Panc1 (cell line): Measurements from ENCODE around the gene ZC3H7A. TPM values are rescaled to one million over a fixed set of nuclear protein-coding genes. Genes with fewer than 3 reads are reported as not detected.

Experiments
- ATAC-seq: fragments of 200-7000 bp; cut with Tn5 transposase; 2 replicates; pipeline ENCODE4 v1.9.1; 2020; ENCODE audit warnings: mild to moderate bottlenecking, moderate library complexity
- BruUV-seq: library from RNA; stranded (reverse); fragments of 400-500 nt; replicated peaks from 2 replicates; lab custom pipeline; 2021; lab: Mats Ljungman, UMichigan
- CTCF ChIA-PET: fragments of 300-600 bp; sonication (Branson Sonifier 250); formaldehyde crosslinking; loops from one replicate; lab custom pipeline; 2022; ENCODE audit warnings: antibody characterized with exemption; lab: Charles Lee
- POLR2A ChIA-PET: fragments of 300-600 bp; sonication (Branson Sonifier 250); formaldehyde crosslinking; loops from one replicate; lab custom pipeline; 2022; ENCODE audit warnings: antibody characterized with exemption; lab: Charles Lee
- DNase-seq: peaks from one replicate; pipeline ENCODE4 v3.0.0-alpha.2; 2010; ENCODE audit warnings: low read depth, low spot score
- H3K27ac ChIP-seq: 2 replicates; pipeline ENCODE4 v1.5.1; 2011; ENCODE audit warnings: mild to moderate bottlenecking, low read length, inconsistent platforms
- H3K27me3 ChIP-seq: fragments of 200-500 bp; sonication (Bioruptor generic); 2 replicates; pipeline ENCODE4 v1.6.0; 2014; ENCODE audit warnings: low read length, inconsistent platforms; ENCODE audit not compliant: control insufficient read depth, insufficient read depth
- H3K36me3 ChIP-seq: fragments of 200-500 bp; sonication (Bioruptor generic); 2 replicates; pipeline ENCODE4 v1.5.1; 2014; ENCODE audit warnings: inconsistent platforms, mild to moderate bottlenecking, low read length, moderate library complexity; ENCODE audit not compliant: control insufficient read depth, insufficient read depth
- H3K4me1 ChIP-seq: 2 replicates; pipeline ENCODE4 v1.5.1; 2011; ENCODE audit warnings: inconsistent platforms, mild to moderate bottlenecking, low read length, moderate library complexity; ENCODE audit not compliant: control insufficient read depth, insufficient read depth
- H3K4me3 ChIP-seq, 2 experiments: 2 replicates each; pipeline ENCODE4 v1.5.1; 2011 to 2012; ENCODE audit warnings: low read depth in 2 of 2, low read length in 2 of 2, mild to moderate bottlenecking in 2 of 2, inconsistent platforms in 1 of 2, moderate library complexity in 1 of 2
- H3K9me3 ChIP-seq: fragments of 200-500 bp; sonication (Bioruptor generic); 2 replicates; pipeline ENCODE4 v1.5.1; 2014; ENCODE audit warnings: low read depth, mild to moderate bottlenecking, inconsistent platforms, low read length, moderate library complexity; ENCODE audit not compliant: control insufficient read depth, insufficient read depth
- POLR2AphosphoS5 ChIP-seq: IDR thresholded peaks from 2 replicates; pipeline ENCODE4 v1.6.1; 2012; ENCODE audit warnings: mild to moderate bottlenecking, low read depth, low read length, moderate library complexity
- SIN3A ChIP-seq: IDR thresholded peaks from 2 replicates; pipeline ENCODE4 v1.6.1; 2012; ENCODE audit warnings: low read depth, mild to moderate bottlenecking, low read length, moderate library complexity, borderline replicate concordance; ENCODE audit not compliant: insufficient read depth
- TCF7L2 ChIP-seq: IDR thresholded peaks from 2 replicates; pipeline ENCODE4 v1.6.1; 2011; ENCODE audit warnings: mild to moderate bottlenecking, low read depth, low read length, inconsistent platforms
- in situ Hi-C: cut with HindIII; loops from 2 replicates; pipeline ENCODE4 v1.10.0; 2016; ENCODE audit warnings: low sequenced_read_pairs, low pct_unique_long_range_greater_than_20kb
- intact Hi-C: fragments of 100-400 bp; cut with micrococcal nuclease; formaldehyde crosslinking; loops from one replicate; pipeline ENCODE4 v1.10.0; 2022; ENCODE audit not compliant: unreplicated experiment
- total RNA-seq: library from RNA; stranded (reverse); gene quantifications from one replicate; pipeline ENCODE4 v1.2.1, GENCODE V29; 2021; ENCODE audit not compliant: unreplicated experiment
- TF ChIP-seq, protein P1 (sequence below), 2 experiments: IDR thresholded peaks; 2 replicates each; pipeline ENCODE4 v1.6.1; 2011 to 2012; ENCODE audit warnings: low read depth in 2 of 2, control low read depth in 1 of 2, low read length in 1 of 2, mild to moderate bottlenecking in 1 of 2, moderate library complexity in 1 of 2; ENCODE audit not compliant: insufficient read depth in 1 of 2
- TF ChIP-seq, protein P2 (sequence below): fragments of 450-650 bp; IDR thresholded peaks from 2 replicates; pipeline ENCODE4 v1.5.1; 2017; ENCODE audit warnings: mild to moderate bottlenecking

The ZC3H7A gene
- total RNA-seq, 1 experiment from 2014 or later: 52.3 TPM

DNA sequence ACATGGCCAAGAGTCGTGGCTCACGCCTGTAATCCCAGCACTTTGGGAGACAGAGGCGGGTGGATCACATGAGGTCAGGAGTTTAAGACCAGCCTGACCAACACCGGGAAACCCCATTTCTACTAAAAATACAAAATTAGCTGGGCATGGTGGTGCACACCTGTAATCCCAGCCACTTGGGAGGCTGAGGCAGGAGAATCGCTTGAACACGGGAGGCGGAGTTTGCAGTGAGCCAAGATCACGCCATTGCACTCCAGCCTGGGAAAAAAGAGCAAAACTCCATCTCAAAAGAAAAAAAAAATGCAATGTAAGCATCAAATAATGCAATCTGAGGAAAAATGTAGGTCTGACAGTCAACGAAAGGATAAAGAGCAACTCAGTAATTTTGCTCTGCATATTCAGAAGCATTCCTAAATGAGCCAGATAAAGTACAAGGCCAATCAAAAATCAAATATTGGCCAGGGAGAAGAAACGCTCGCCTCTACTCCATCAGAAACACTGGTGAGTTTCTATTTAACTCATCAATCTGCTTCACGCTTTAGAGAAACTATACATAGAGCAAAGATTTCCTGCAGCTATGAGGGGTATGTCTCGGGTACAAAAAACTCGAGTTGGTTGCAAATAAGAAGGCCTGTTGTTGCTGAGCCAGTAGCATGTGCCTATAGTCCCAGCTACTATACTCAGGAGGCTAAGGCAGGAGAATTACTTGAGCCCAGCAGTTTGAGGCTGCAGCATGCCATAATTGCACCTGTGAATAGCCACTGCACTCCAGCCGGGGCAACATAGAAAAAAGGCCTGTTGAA, 58.1 kb downstream of the ZC3H7A start:
- DNase-seq: no peak
- POLR2A ChIA-PET: no interaction called here
- TF ChIP-seq, protein P1, sequence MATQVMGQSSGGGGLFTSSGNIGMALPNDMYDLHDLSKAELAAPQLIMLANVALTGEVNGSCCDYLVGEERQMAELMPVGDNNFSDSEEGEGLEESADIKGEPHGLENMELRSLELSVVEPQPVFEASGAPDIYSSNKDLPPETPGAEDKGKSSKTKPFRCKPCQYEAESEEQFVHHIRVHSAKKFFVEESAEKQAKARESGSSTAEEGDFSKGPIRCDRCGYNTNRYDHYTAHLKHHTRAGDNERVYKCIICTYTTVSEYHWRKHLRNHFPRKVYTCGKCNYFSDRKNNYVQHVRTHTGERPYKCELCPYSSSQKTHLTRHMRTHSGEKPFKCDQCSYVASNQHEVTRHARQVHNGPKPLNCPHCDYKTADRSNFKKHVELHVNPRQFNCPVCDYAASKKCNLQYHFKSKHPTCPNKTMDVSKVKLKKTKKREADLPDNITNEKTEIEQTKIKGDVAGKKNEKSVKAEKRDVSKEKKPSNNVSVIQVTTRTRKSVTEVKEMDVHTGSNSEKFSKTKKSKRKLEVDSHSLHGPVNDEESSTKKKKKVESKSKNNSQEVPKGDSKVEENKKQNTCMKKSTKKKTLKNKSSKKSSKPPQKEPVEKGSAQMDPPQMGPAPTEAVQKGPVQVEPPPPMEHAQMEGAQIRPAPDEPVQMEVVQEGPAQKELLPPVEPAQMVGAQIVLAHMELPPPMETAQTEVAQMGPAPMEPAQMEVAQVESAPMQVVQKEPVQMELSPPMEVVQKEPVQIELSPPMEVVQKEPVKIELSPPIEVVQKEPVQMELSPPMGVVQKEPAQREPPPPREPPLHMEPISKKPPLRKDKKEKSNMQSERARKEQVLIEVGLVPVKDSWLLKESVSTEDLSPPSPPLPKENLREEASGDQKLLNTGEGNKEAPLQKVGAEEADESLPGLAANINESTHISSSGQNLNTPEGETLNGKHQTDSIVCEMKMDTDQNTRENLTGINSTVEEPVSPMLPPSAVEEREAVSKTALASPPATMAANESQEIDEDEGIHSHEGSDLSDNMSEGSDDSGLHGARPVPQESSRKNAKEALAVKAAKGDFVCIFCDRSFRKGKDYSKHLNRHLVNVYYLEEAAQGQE (IDR thresholded peaks at IDR 0.05; ENCODE audit: insufficient read depth in 1 of 2, low read depth in 2 of 2, low read length in 1 of 2): no peak
- TF ChIP-seq POLR2AphosphoS5 (no peak), SIN3A (no peak), TCF7L2 (no peak)
- TF ChIP-seq, protein P2, sequence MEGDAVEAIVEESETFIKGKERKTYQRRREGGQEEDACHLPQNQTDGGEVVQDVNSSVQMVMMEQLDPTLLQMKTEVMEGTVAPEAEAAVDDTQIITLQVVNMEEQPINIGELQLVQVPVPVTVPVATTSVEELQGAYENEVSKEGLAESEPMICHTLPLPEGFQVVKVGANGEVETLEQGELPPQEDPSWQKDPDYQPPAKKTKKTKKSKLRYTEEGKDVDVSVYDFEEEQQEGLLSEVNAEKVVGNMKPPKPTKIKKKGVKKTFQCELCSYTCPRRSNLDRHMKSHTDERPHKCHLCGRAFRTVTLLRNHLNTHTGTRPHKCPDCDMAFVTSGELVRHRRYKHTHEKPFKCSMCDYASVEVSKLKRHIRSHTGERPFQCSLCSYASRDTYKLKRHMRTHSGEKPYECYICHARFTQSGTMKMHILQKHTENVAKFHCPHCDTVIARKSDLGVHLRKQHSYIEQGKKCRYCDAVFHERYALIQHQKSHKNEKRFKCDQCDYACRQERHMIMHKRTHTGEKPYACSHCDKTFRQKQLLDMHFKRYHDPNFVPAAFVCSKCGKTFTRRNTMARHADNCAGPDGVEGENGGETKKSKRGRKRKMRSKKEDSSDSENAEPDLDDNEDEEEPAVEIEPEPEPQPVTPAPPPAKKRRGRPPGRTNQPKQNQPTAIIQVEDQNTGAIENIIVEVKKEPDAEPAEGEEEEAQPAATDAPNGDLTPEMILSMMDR: no peak
- Histone ChIP-seq H3K4me3 (no peak overlapping the region), H3K27ac (no peak overlapping the region), H3K9me3 (no peaks in the 10 kb centered on the region), H3K4me1 (peaks cover 18% of the 10 kb centered on the region), H3K36me3 (peaks cover 10% of the 10 kb centered on the region; the same call in 1 of the 2 replicates), H3K27me3 (no peaks in the 10 kb centered on the region)
- intact Hi-C loops: no loop called here
- in situ Hi-C loops: no loop called here
- no peak for ATAC-seq
- CTCF ChIA-PET: no interaction called here
- BruUV-seq: no TSS peak

DNA sequence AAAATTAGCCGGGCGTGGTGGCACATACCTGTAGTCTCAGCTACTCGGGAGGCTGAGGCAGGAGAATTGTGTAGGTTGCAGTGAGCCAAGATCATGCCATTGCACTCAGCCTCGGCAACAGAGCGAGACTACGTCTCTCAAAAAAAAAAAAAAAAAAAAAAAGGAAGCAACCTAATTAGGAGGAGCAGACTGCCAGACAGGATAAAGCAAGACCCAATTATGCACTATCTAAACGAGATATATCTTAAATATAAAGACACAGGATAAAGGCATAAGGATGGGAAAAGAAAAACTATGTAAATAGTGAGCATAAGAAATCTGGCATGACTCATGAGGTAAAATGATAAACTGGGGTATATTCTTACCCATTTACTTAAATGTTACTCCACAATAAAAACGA, 59.3 kb downstream of the ZC3H7A start:
- DNase-seq: no peak
- CTCF ChIA-PET: no interaction called here
- no TSS peak for BruUV-seq
- peaks cover 17% of the 10 kb centered on the region; the same call in 1 of the 2 replicates for H3K36me3 ChIP-seq
- ATAC-seq: no peak
- TF ChIP-seq, protein P1 (IDR thresholded peaks at IDR 0.05; ENCODE audit: insufficient read depth in 1 of 2, low read depth in 2 of 2, low read length in 1 of 2): no peak
- no peak for TF ChIP-seq TCF7L2
- TF ChIP-seq, protein P2: no peak
- in situ Hi-C loops (no loop called here), intact Hi-C loops (no loop called here)
- H3K4me3 ChIP-seq: no peak overlapping the region
- no peak overlapping the region for H3K27ac ChIP-seq
- H3K9me3 ChIP-seq: no peaks in the 10 kb centered on the region
- H3K27me3 ChIP-seq: no peaks in the 10 kb centered on the region
- POLR2A ChIA-PET: no interaction called here
- peaks cover 12% of the 10 kb centered on the region for H3K4me1 ChIP-seq
